HG02938 (cell line): ENCODE data around the gene RBM4.
"Not testable (repeated sequence)": the region's sequence is repeated elsewhere in the genome, so short reads cannot be mapped to it uniquely, and the experiment has no call there.

Source experiments
- ATAC-seq: cut with Tn5 transposase; IDR thresholded peaks from one replicate; pipeline ENCODE4 v1.9.1; 2021; ENCODE audit warnings: mild to moderate bottlenecking, moderate library complexity; ENCODE audit not compliant: unreplicated experiment

Gene RBM4

GRCh38 chr11:66616379-66617154, 21.9 kb upstream of the RBM4 start, which contains the start of gene RBM14:
TSS of gene RBM14 (plus strand) at chr11:66616630. CDS start at chr11:66616721, 91 bp downstream.
- peak; percentile 88 for ATAC-seq

GRCh38 chr11:66617155-66617834, 21.2 kb upstream of the RBM4 start:
- ATAC-seq, result no peak

GRCh38 chr11:66619080-66619554, 19.4 kb upstream of the RBM4 start:
- no peak for ATAC-seq

DNA sequence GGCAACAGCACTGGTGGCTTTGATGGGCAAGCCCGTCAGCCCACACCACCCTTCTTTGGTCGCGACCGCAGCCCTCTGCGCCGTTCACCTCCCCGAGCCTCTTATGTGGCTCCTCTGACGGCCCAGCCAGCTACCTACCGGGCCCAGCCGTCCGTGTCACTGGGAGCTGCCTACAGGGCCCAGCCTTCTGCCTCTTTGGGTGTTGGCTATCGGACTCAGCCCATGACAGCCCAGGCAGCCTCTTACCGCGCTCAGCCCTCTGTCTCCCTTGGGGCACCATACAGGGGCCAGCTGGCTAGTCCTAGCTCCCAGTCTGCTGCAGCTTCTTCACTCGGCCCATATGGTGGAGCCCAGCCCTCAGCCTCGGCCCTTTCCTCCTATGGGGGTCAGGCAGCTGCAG, 14.1 kb upstream of the RBM4 start:
- ATAC-seq, result no peak

DNA sequence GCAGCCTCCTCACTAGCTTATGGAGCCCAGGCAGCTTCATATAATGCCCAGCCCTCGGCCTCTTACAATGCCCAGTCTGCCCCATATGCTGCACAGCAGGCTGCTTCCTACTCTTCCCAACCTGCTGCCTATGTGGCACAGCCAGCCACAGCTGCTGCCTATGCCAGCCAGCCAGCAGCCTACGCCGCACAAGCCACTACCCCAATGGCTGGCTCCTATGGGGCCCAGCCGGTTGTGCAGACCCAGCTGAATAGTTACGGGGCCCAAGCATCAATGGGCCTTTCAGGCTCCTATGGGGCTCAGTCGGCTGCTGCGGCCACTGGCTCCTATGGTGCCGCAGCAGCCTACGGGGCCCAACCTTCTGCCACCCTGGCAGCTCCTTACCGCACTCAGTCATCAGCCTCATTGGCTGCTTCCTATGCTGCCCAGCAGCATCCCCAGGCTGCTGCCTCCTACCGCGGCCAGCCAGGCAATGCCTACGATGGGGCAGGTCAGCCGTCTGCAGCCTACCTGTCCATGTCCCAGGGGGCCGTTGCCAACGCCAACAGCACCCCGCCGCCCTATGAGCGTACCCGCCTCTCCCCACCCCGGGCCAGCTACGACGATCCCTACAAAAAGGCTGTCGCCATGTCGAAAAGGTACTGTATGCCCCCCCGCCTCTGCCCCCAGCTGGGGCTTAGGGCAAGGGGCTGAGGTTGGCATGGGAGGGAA, 13.3 kb upstream of the RBM4 start:
- ATAC-seq, result no peak

DNA sequence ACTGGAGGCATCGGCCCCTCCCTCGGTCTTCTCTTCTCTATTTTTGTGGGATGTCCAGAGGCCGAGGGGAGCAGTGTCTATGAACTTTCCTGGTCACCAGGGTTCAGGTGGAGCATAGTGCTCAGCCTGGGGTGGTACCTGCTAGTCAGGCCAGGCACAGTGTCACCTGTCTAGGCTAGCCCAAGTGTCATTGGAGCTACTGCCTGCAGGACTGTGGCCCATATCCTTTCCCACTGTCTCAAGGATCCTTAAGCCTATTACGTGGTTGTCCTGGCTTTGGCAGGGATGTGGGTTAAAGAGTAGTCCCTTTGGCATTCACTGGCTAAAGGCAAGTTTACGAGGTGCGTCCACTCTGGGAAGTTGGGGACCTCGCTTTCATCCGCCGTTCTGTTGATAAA, 12.8 kb upstream of the RBM4 start:
- no peak for ATAC-seq

GRCh38 chr11:66626382-66626781, 12.1 kb upstream of the RBM4 start:
- ATAC-seq, result no peak

GRCh38 chr11:66626926-66627325, 11.6 kb upstream of the RBM4 start:
- no peak for ATAC-seq

GRCh38 chr11:66628061-66628603, 10.4 kb upstream of the RBM4 start:
- ATAC-seq, result no peak

GRCh38 chr11:66629356-66629755, 9.1 kb upstream of the RBM4 start:
- no peak for ATAC-seq

- no peak for ATAC-seq
These were observed 6.6 kb upstream of the RBM4 start for GRCh38 chr11:66631883-66632282.

- no peak for ATAC-seq
These were observed 5.6 kb upstream of the RBM4 start for GRCh38 chr11:66632952-66633351.

- ATAC-seq, result no peak
These were observed 2.1 kb upstream of the RBM4 start for GRCh38 chr11:66636411-66636810.

GRCh38 chr11:66637557-66638176, 836 bp upstream of the RBM4 start:
- no peak for ATAC-seq

- no peak for ATAC-seq
These were observed 737 bp downstream of the RBM4 start for GRCh38 chr11:66639066-66639813.

DNA sequence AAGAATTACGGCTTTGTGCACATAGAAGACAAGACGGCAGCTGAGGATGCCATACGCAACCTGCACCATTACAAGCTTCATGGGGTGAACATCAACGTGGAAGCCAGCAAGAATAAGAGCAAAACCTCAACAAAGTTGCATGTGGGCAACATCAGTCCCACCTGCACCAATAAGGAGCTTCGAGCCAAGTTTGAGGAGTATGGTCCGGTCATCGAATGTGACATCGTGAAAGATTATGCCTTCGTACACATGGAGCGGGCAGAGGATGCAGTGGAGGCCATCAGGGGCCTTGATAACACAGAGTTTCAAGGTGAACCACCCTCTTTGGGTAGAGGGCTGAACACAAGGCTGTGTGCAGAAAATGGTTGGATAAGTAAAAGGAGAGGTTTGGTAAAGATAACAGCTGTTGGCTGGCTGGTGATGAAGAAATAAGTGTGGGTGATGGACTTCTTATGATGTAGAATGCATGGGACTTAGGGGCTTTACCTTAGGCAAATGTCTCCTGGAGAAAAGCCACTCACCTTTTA, 1.4 kb downstream of the RBM4 start:
- not testable (repeated sequence) for ATAC-seq

DNA sequence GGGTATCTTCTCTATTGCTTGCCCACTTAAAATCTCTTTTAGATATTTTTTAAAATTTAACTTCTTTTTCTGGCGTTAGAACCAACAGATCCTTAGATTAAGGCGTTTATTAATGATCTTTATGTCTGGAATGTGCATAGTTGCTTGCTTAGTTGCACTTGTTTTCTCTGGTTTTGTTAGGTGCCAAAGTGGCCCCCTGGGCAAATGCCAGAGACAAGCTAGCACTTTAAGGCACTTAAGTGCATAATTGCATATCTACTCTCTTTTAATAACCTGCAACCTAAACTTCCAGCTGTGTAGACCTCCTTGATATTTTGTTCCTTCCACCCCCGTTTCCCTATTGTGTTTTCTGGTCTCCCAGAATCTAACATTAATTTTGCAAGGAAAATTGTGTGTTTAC, 3.3 kb downstream of the RBM4 start:
- ATAC-seq, result no peak

DNA sequence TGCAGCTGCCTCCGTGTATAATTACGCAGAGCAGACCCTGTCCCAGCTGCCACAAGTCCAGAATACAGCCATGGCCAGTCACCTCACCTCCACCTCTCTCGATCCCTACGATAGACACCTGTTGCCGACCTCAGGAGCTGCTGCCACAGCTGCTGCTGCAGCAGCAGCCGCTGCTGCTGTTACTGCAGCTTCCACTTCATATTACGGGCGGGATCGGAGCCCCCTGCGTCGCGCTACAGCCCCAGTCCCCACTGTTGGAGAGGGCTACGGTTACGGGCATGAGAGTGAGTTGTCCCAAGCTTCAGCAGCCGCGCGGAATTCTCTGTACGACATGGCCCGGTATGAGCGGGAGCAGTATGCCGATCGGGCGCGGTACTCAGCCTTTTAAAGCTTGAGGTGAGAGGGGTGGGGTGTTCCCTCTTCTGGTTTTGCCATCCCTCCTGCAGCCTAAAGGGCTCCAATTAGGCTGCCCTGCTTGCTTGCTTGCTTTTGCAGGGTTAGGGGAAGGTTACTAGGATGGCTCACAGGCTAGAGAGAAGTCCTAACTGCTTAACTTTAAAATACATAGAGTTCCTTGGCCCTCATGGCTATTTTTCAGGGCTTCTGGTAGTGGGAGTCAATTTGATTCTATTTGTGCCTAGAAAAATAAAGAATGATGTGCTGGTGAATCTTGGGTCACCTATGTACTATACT, 5.4 kb downstream of the RBM4 start:
- no peak for ATAC-seq

GRCh38 chr11:66646828-66647227, 8.3 kb downstream of the RBM4 start:
- ATAC-seq, result no peak
